Muscle layer of colon (tissue), 2 donors: Measurements from ENCODE around the gene MYH10.

Experiments
- H3K27ac ChIP-seq: one replicate; pipeline ENCODE4 v1.7.0; 2013; ENCODE audit warnings: low read depth, mild to moderate bottlenecking, low read length, moderate library complexity
- H3K27me3 ChIP-seq, 2 donors: one replicate each; pipeline ENCODE4 v1.7.0; 2013; ENCODE audit warnings: low read length in 2 of 2, mild to moderate bottlenecking in 2 of 2; ENCODE audit not compliant: insufficient read depth in 2 of 2, control insufficient read depth in 1 of 2
- H3K36me3 ChIP-seq: one replicate; pipeline ENCODE4 v1.7.0; 2013; ENCODE audit warnings: mild to moderate bottlenecking, low read length; ENCODE audit not compliant: insufficient read depth
- H3K4me1 ChIP-seq: one replicate; pipeline ENCODE4 v1.7.0; 2013; ENCODE audit warnings: mild to moderate bottlenecking, low read length; ENCODE audit not compliant: insufficient read depth
- H3K4me3 ChIP-seq, 2 donors: one replicate each; pipeline ENCODE4 v1.7.0; 2013; ENCODE audit warnings: low read length in 2 of 2, low read depth in 1 of 2, mild to moderate bottlenecking in 1 of 2, moderate library complexity in 1 of 2
- H3K9ac ChIP-seq: one replicate; pipeline ENCODE4 v1.7.0; 2013; ENCODE audit warnings: low read length
- H3K9me3 ChIP-seq: one replicate; pipeline ENCODE4 v1.7.0; 2013; ENCODE audit warnings: mild to moderate bottlenecking, low read length
- donor health status: abdominal sarcoma.
- donor health status: Adenocarcinoma of cecum.

Gene MYH10

DNA sequence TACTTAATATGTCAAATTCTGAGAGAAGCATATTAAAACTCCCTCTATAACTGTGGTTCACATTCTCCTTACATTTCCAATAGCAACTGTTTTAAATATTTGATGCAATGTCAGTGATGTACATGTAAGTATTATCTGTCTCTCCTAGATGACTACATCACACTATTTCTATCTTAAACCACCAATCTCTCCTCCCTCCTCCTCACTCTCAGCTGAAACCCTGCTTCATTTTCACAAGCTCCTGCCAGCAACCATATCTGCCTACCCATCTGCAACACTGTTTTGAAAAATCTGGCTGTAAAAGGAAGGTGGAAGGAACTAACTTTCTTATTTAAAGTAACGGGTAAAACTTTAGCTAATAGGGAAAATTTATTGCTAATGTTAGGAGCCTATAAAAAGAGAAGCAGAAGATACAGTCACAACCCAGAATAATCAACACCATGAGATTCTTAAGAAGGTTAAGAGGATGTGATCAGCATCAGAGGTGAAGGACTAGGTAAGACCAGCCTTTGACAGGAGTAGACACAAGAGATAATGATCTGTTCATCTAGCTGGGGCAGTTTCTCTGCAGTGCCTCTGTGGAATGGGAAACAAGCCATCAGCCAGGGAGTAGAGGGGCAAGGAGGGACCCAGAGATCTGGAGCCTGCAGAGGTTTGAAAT lies 31.0 kb downstream of the MYH10 start:
- Histone ChIP-seq H3K4me3 (no peak overlapping the region), H3K36me3 (peaks cover 4% of the 10 kb centered on the region), H3K27ac (no peak overlapping the region), H3K9ac (no peak overlapping the region), H3K27me3 (no peaks in the 10 kb centered on the region), H3K9me3 (no peaks in the 10 kb centered on the region), H3K4me1 (no peaks in the 10 kb centered on the region)

DNA sequence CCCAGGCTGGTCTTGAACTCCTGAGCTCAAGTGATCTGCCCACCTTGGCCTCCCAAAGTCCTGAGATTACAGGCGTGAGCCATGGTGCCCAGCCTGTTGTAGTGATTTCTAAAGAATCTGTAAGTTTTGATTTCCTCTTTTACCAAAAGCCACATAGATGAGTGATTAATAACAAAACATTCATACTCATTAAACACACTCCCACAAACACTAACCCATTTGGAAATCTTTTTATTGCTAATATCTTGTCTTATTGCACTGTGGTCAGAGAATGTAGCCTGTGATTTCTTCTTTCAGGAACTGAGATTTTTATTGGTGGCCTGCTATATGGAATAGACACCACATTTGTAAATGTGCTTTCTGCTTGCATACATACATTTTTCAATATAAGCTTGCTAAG lies 31.6 kb downstream of the MYH10 start:
- no peaks in the 10 kb centered on the region for H3K9me3 ChIP-seq
- no peak overlapping the region for H3K9ac ChIP-seq
- peaks cover 2% of the 10 kb centered on the region for H3K36me3 ChIP-seq
- no peaks in the 10 kb centered on the region for H3K27me3 ChIP-seq
- no peaks in the 10 kb centered on the region for H3K4me1 ChIP-seq
- no peak overlapping the region for H3K4me3 ChIP-seq
- H3K27ac ChIP-seq: no peak overlapping the region

DNA sequence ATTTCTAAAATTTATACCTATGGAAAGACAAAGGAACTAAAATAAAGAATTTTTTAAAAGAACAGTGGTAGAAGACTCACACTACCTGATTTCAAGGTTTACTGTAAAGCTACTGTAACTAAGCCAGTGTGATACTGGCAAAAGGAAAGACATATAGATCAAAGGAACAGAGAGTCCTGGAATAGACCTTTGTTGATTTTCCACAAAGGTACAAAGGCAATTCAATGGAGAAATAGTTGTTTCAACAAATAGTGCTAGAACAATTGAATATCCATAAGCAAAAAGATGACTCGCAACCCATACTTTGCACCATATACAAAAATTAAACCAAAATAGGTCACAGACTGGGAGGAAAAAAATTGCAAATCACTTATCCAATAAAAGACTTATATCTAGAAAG lies 36.7 kb downstream of the MYH10 start:
- H3K36me3 ChIP-seq: no peaks in the 10 kb centered on the region
- peaks cover 4% of the 10 kb centered on the region for H3K4me1 ChIP-seq
- no peak overlapping the region for H3K9ac ChIP-seq
- H3K9me3 ChIP-seq: no peaks in the 10 kb centered on the region
- H3K4me3 ChIP-seq: no peak overlapping the region
- no peak overlapping the region for H3K27ac ChIP-seq
- no peaks in the 10 kb centered on the region for H3K27me3 ChIP-seq

DNA sequence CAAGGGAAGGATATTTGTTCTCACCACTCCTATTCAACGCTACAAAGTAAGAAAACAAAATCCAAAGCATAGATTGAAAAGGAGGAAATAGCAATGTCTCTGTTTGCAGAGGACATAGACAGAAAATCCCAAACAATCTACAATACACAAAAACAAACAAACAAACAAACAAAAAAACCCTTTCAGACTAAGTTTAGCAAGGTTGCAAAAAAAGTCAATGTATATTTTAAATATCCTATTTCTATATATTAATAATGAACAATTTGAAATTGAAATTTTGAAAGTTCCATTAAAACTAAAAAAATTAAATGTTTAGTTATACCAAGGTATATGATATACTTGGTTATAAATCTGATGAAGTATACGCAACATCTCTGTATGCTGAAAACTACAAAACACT lies 37.2 kb downstream of the MYH10 start:
- no peak overlapping the region for H3K4me3 ChIP-seq
- H3K9me3 ChIP-seq: no peaks in the 10 kb centered on the region
- H3K4me1 ChIP-seq: peaks cover 4% of the 10 kb centered on the region
- no peak overlapping the region for H3K27ac ChIP-seq
- H3K27me3 ChIP-seq: no peaks in the 10 kb centered on the region
- H3K9ac ChIP-seq: no peak overlapping the region
- H3K36me3 ChIP-seq: no peaks in the 10 kb centered on the region

DNA sequence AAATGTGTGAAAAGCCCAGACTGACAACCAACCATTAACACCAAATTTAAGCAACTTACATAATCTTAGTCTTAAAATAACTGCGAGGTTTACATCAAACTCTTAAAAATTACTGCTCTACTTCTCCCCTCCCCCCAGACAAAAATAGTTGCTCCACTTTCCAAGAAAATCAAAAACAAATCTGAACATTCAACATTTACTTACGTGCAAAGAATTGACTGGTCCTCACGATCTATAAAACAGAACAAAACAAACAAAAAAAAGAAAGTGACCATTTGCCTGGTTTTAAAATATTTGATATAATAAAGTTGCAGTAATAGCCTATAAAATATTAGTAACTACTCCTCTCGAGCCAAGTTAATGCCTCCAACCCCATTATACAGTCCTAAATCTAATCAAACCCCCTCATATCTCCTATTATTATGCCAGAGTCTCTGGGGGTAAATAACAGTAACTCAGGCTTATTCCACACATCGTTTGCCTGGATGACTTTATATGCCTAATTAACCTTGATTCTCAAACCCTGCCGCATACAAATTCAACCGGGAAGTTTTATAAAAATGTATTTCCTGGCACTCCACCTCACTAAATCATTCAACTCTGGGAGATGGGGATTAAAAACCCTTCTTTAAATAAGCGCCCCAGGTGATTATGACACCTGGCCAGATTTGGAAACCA lies 41.5 kb downstream of the MYH10 start:
- H3K4me1 ChIP-seq: peaks cover 4% of the 10 kb centered on the region
- no peak overlapping the region for H3K9ac ChIP-seq
- no peaks in the 10 kb centered on the region for H3K27me3 ChIP-seq
- no peak overlapping the region for H3K4me3 ChIP-seq
- H3K36me3 ChIP-seq: no peaks in the 10 kb centered on the region
- no peak overlapping the region for H3K27ac ChIP-seq
- H3K9me3 ChIP-seq: no peaks in the 10 kb centered on the region

DNA sequence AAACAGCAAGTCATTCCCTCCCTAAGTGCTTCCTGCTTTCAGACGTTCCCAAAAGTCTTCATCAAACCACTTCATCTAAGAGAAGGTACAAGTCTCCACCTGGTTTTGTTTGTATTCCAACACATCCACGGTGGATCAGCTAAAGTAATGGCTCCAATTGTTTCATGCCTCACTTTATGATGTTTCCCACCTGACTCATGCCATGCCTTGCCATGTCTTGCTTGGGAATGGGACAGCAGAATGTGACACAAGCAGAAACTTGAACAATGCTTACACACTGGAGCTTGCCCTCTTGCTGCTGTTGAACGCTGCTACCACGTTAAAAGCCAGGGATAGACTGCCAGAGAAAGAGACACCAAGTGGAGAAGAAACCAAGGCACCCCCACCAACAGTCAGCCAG lies 43.8 kb downstream of the MYH10 start:
- Histone ChIP-seq H3K4me1 (peaks cover 4% of the 10 kb centered on the region), H3K27me3 (no peaks in the 10 kb centered on the region), H3K27ac (no peak overlapping the region), H3K9me3 (no peaks in the 10 kb centered on the region), H3K4me3 (no peak overlapping the region), H3K36me3 (no peaks in the 10 kb centered on the region), H3K9ac (no peak overlapping the region)

DNA sequence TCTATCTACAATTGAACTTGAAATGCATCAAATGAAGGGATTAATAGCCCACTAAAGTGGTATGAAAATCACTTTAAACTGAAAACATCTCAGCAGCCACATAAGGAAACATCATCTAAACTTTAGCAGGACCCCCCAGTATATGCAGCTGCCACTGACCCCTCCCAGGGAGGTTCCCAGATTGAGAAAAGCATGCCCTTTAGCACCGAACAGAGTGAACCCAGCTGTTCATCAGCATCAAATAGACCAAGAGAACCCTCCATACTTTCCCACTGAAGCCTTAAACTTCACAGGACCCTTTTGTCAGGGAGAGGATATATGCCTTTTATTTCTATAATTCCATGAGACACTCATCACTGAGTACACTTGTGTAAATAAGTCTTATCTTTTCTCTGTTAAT lies 44.6 kb downstream of the MYH10 start:
- Histone ChIP-seq H3K9ac (no peak overlapping the region), H3K27ac (no peak overlapping the region), H3K27me3 (no peaks in the 10 kb centered on the region), H3K36me3 (no peaks in the 10 kb centered on the region), H3K9me3 (no peaks in the 10 kb centered on the region), H3K4me3 (no peak overlapping the region), H3K4me1 (peaks cover 4% of the 10 kb centered on the region)

DNA sequence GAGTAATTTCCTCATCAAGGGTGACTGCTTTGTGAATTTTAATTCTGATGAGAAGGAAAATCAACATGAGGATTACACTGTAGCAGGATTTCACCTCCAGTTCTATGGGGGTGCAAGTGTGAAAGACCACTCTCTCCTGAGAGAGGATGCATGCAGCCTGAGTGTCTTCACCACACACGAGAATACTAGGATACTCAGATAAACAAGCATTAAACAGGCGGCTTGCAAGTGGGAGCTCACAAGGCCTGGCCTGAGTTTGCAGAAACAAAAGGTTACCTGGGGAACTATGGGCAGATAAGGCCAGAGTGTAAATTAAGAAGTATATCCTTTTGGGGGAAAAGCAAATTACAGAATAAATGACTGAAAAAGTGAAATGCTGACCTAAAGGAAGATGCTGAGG lies 46.6 kb downstream of the MYH10 start:
- H3K9ac ChIP-seq: no peak overlapping the region
- no peak overlapping the region for H3K27ac ChIP-seq
- no peaks in the 10 kb centered on the region for H3K9me3 ChIP-seq
- H3K27me3 ChIP-seq: no peaks in the 10 kb centered on the region
- H3K36me3 ChIP-seq: no peaks in the 10 kb centered on the region
- H3K4me3 ChIP-seq: no peak overlapping the region
- no peaks in the 10 kb centered on the region for H3K4me1 ChIP-seq

DNA sequence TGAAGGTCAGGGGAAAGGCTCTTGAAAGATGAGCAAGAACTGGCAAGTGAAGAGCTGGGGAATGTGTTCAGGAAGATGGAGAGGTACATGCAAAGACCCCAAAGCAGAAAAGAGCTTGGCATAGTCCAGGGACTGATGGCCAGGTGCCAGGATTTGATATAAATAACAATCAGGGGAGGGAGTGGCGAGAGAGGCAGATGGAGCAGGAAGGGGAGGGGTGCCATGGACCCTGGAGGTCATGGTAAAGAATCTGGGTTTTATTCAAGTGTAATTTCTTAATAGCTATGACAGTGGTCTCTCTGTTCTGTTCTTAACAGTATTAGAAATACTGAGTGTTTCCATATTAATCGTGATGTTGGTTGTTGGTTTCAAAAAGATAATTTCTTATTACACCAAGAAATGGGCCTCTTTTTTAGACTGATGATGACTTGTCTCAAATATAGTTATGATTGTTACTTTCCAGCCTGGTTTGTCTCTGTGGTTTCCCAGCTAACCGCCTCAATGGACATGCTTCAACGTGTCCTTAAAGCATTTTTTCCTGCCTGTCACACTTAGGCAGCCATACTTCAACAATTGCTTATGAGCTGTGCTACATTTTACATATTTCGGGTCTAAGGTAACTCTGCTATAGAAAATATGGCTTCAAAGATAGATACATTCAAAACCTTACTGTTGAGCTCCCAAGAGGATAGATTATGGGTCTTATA lies 49.4 kb downstream of the MYH10 start:
- Histone ChIP-seq H3K9me3 (no peaks in the 10 kb centered on the region), H3K27me3 (no peaks in the 10 kb centered on the region), H3K36me3 (no peaks in the 10 kb centered on the region), H3K27ac (no peak overlapping the region), H3K4me1 (no peaks in the 10 kb centered on the region), H3K4me3 (no peak overlapping the region), H3K9ac (no peak overlapping the region)

DNA sequence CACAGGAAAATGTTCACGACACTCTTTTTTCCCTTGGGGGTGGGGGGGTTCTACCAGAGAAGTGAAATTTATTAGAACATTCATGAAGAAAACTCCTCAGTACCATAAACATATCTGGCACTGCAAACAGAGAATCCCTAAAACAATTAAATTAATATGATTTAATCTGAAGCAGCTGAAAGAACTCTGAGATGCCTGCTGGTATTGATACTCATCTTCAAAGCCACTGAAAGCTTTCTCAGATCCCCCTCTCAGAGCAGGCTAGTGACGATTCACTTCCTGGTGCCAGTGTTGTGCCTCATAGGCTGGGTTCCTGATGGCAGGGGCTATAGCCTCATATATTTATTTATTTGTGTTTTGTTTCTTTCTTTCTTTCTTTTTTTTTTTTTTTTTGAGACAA lies 52.7 kb downstream of the MYH10 start:
- Histone ChIP-seq H3K36me3 (no peaks in the 10 kb centered on the region), H3K4me3 (no peak overlapping the region), H3K9ac (no peak overlapping the region), H3K27ac (no peak overlapping the region), H3K4me1 (no peaks in the 10 kb centered on the region), H3K9me3 (no peaks in the 10 kb centered on the region), H3K27me3 (no peaks in the 10 kb centered on the region)

DNA sequence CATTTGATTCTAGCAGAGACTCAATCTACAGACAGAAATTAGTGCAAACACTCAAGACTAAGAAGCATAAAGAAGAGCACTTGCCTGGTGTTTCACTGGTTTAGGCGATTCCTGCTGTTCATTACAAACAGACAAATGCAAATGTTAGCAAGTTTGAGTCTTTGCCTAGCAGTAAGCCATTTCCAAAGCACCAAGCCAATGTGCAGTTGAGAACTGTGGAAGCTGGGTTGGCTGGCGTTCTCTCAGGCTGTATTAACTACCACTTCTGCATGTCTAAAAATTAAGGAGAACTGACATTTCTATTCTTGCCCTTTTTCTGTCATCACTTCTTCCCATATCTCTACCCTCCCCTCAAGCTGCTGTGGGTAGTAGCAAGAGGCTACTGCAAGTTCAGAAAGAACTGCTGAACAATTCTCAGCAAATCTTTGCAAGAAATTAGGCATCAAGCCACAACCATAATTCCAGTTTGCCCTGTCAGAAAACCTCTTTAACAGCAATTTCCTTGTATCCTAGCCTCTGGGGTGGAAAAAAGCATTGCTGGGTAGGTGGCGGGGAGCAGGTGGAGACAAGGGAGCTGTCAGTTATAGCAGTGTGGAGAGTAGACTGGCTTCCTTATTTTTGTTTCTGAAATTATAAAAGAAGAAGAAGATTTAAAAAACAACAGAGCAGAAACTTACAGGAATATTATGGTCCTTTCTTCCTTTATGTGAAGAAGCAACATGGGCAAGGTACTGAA lies 53.8 kb downstream of the MYH10 start:
- no peak overlapping the region for H3K4me3 ChIP-seq
- no peaks in the 10 kb centered on the region for H3K9me3 ChIP-seq
- no peak overlapping the region for H3K9ac ChIP-seq
- no peaks in the 10 kb centered on the region for H3K4me1 ChIP-seq
- H3K36me3 ChIP-seq: no peaks in the 10 kb centered on the region
- H3K27me3 ChIP-seq: no peaks in the 10 kb centered on the region
- H3K27ac ChIP-seq: no peak overlapping the region
